MM.1S (cell line): ENCODE results near the gene RASAL2.

Experiments
- DNase-seq: peaks from one replicate; pipeline ENCODE4 v3.0.0-alpha.2; 2015
- H2AFZ ChIP-seq: fragments of 300-600 bp; sonication (generic); 2 replicates; pipeline ENCODE4 v1.6.0; 2016; ENCODE audit warnings: antibody characterized with exemption, low read length
- H3F3A ChIP-seq: fragments of 300-600 bp; sonication (generic); 2 replicates; pipeline ENCODE4 v1.6.1; 2016; ENCODE audit warnings: mild to moderate bottlenecking, antibody characterized with exemption, low read length, moderate library complexity, mixed read lengths; ENCODE audit not compliant: insufficient read depth
- H3K27ac ChIP-seq: fragments of 300-600 bp; sonication (generic); 2 replicates; pipeline ENCODE4 v1.5.1; 2016; ENCODE audit warnings: mild to moderate bottlenecking, low read length
- H3K27me3 ChIP-seq: fragments of 300-600 bp; sonication (generic); replicated peaks from 2 replicates; pipeline ENCODE4 v1.6.0; 2016; ENCODE audit warnings: low read length; ENCODE audit not compliant: insufficient read depth
- H3K36me3 ChIP-seq: fragments of 300-600 bp; sonication (generic); replicated peaks from 2 replicates; pipeline ENCODE4 v1.6.1; 2016; ENCODE audit warnings: mild to moderate bottlenecking, low read length, mixed read lengths; ENCODE audit not compliant: insufficient read depth
- H3K4me1 ChIP-seq: fragments of 300-600 bp; sonication (generic); 2 replicates; pipeline ENCODE4 v1.6.1; 2016; ENCODE audit warnings: low read length, mixed read lengths
- H3K4me2 ChIP-seq: fragments of 300-600 bp; sonication (generic); 2 replicates; pipeline ENCODE4 v1.6.0; 2016; ENCODE audit warnings: low read depth, low read length
- H3K4me3 ChIP-seq: fragments of 300-600 bp; sonication (generic); 2 replicates; pipeline ENCODE4 v1.5.1; 2016; ENCODE audit warnings: low read length, mixed read lengths
- H3K79me2 ChIP-seq: fragments of 300-600 bp; sonication (generic); 2 replicates; pipeline ENCODE4 v1.6.1; 2016; ENCODE audit warnings: mixed run types, low read length, mixed read lengths
- H3K9ac ChIP-seq: fragments of 300-600 bp; sonication (generic); 2 replicates; pipeline ENCODE4 v1.6.1; 2016; ENCODE audit warnings: low read length, mixed read lengths
- H3K9me2 ChIP-seq: fragments of 300-600 bp; sonication (generic); replicated peaks from 2 replicates; pipeline ENCODE4 v1.6.1; 2016; ENCODE audit warnings: mild to moderate bottlenecking, low read length, mixed read lengths; ENCODE audit not compliant: insufficient read depth
- H3K9me3 ChIP-seq: fragments of 300-600 bp; sonication (generic); replicated peaks from 2 replicates; pipeline ENCODE4 v1.6.1; 2016; ENCODE audit warnings: mild to moderate bottlenecking, low read length, mixed read lengths; ENCODE audit not compliant: insufficient read depth
- H4K20me1 ChIP-seq: fragments of 300-600 bp; sonication (generic); 2 replicates; pipeline ENCODE4 v1.6.1; 2016; ENCODE audit warnings: mild to moderate bottlenecking, low read length, moderate library complexity, mixed read lengths; ENCODE audit not compliant: insufficient read depth
- CTCF ChIP-seq: fragments of 300-600 bp; sonication (generic); IDR thresholded peaks from 2 replicates; pipeline ENCODE4 v1.5.1; 2016; ENCODE audit warnings: antibody characterized with exemption, low read length, mixed read lengths
- EZH2 ChIP-seq: fragments of 300-600 bp; sonication (generic); optimal IDR thresholded peaks from 2 replicates; pipeline ENCODE3; 2017; ENCODE audit warnings: low read depth, mild to moderate bottlenecking, antibody characterized with exemption, low read length, mixed read lengths
- EZH2phosphoT487 ChIP-seq: fragments of 300-600 bp; sonication (generic); IDR thresholded peaks from 2 replicates; pipeline ENCODE4 v1.6.1; 2018; ENCODE audit warnings: antibody characterized with exemption, low read length

The RASAL2 gene

DNA sequence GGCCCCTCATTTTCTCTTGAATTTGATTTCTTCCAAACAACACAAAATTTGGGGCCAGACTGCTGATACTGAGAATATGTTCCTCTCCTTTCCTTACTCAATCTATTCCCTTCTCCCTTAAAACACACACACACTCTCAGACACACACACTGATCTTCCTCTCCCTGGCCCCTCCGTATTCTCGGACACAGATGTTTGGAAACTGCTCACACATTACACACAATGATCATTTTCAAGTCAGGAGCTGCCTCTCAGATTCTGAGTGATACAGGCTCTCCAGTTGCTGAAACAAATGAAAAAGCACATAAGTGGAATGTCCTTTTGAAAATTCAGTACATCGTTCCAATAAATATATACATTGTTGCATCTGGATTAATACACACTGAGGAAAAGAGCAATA is 241.5 kb downstream of the RASAL2 start:
- TF ChIP-seq EZH2 (no peak), EZH2phosphoT487 (no peak), CTCF (no peak)
- H3K9ac ChIP-seq: no peak overlapping the region
- no peak overlapping the region for H3K4me3 ChIP-seq

DNA sequence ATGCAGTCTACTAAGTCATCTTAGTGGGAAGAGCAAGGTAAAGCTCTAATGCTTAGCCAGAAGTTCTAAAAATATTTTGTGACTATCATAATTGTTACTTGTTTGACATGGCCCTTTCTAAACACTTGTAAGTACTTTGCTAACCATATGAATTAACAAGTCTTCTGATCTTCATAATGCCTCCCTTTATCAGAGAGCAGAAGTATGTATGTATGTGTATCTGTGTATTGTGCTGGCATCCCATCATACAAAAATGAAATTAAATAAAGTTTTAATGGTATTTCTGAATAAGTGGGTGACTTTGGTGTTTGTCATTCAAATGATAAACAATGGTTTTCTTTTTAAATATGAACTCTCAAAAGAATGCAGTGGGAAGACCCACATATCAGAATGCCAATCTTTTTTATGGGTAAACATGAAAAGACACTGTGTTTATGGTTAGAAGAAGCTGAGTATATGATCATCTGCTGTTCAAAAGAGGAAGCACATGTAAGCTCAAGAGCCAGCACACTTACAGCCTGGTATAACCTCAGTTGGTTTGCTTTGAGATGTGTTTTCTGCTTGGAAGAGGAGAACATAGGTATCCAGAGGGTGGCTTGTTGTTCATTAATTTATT is 243.3 kb downstream of the RASAL2 start:
- Histone ChIP-seq H3K36me3 (no peaks in the 10 kb centered on the region), H3K9me3 (no peaks in the 10 kb centered on the region), H3K4me3 (no peak overlapping the region), H3K9me2 (no peaks in the 10 kb centered on the region), H3K4me2 (no peak overlapping the region), H3K4me1 (no peaks in the 10 kb centered on the region), H3F3A (no peaks in the 10 kb centered on the region), H3K27me3 (no peaks in the 10 kb centered on the region), H4K20me1 (no peaks in the 10 kb centered on the region), H3K27ac (no peak overlapping the region), H3K79me2 (no peaks in the 10 kb centered on the region), H2AFZ (no peak overlapping the region), H3K9ac (no peak overlapping the region)
- TF ChIP-seq EZH2 (no peak), CTCF (no peak), EZH2phosphoT487 (no peak)
- no peak for DNase-seq

More for the DNA sequence above, 241.5 kb downstream of the RASAL2 start:
- Histone ChIP-seq H4K20me1 (no peaks in the 10 kb centered on the region), H3K9me2 (no peaks in the 10 kb centered on the region), H3K27ac (no peak overlapping the region), H3K36me3 (no peaks in the 10 kb centered on the region), H3K79me2 (no peaks in the 10 kb centered on the region), H3K4me1 (no peaks in the 10 kb centered on the region), H3F3A (no peaks in the 10 kb centered on the region), H3K27me3 (no peaks in the 10 kb centered on the region), H2AFZ (no peak overlapping the region), H3K4me2 (no peak overlapping the region), H3K9me3 (no peaks in the 10 kb centered on the region)
- no peak for DNase-seq

DNA sequence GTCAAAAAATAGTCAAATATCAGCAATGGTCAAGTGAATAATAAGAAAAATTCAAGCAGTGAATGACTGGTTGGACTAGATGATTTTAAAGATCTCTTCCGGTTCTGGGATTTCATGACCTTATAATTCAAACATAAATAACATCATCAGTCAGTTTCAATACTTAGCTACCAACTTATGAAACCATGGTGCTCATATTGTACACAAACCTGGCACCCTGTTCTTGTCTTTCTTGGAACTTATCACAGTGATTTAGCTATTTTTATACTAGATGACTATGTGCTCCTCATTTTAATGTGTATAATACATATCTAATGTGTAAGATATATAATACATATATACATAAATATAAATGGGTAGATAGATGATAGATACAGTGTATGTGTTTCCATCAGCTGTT is 245.9 kb downstream of the RASAL2 start:
- Histone ChIP-seq H3K4me2 (no peak overlapping the region), H3K4me1 (0 out of 2 replicates have a peak, but pooled peaks cover 3% of the 10 kb centered on the region), H3K36me3 (no peaks in the 10 kb centered on the region), H3K27me3 (no peaks in the 10 kb centered on the region), H2AFZ (no peak overlapping the region), H3K4me3 (no peak overlapping the region), H3K79me2 (no peaks in the 10 kb centered on the region), H3K9me3 (no peaks in the 10 kb centered on the region), H3K27ac (no peak overlapping the region), H3F3A (no peaks in the 10 kb centered on the region), H3K9ac (no peak overlapping the region), H3K9me2 (no peaks in the 10 kb centered on the region), H4K20me1 (no peaks in the 10 kb centered on the region)
- no peak for TF ChIP-seq EZH2
- TF ChIP-seq CTCF: no peak
- no peak for TF ChIP-seq EZH2phosphoT487
- DNase-seq: no peak
